PC-3 (cell line): ENCODE measurements around the gene ACAD10.

Experiments
- EZH2 ChIP-seq: fragments of 300-600 bp; sonication (generic); IDR thresholded peaks from one replicate; pipeline ENCODE4 v1.6.1; 2017; ENCODE audit warnings: antibody characterized with exemption, mild to moderate bottlenecking, low read length; ENCODE audit not compliant: unreplicated experiment
- TF ChIP-seq, protein P1 (sequence below): fragments of 300-600 bp; sonication (generic); conservative IDR thresholded peaks from 2 replicates; pipeline ENCODE4 v1.5.1; 2017; ENCODE audit warnings: antibody characterized with exemption, low read depth, mild to moderate bottlenecking, low read length

- no peak for TF ChIP-seq EZH2
- TF ChIP-seq, protein P1, sequence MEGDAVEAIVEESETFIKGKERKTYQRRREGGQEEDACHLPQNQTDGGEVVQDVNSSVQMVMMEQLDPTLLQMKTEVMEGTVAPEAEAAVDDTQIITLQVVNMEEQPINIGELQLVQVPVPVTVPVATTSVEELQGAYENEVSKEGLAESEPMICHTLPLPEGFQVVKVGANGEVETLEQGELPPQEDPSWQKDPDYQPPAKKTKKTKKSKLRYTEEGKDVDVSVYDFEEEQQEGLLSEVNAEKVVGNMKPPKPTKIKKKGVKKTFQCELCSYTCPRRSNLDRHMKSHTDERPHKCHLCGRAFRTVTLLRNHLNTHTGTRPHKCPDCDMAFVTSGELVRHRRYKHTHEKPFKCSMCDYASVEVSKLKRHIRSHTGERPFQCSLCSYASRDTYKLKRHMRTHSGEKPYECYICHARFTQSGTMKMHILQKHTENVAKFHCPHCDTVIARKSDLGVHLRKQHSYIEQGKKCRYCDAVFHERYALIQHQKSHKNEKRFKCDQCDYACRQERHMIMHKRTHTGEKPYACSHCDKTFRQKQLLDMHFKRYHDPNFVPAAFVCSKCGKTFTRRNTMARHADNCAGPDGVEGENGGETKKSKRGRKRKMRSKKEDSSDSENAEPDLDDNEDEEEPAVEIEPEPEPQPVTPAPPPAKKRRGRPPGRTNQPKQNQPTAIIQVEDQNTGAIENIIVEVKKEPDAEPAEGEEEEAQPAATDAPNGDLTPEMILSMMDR = no peak
Measured at GRCh38 chr12:111656016-111656415, 29.8 kb upstream of the ACAD10 start.
